Endothelial cell of umbilical vein (primary cell): ENCODE results near the gene RNF145. TPM values are rescaled to one million over a fixed set of nuclear protein-coding genes. Genes with fewer than 3 reads are reported as not detected.

Experiments used
- Bru-seq: library from RNA; stranded (reverse); fragments of 400-500 nt; gene quantifications from one replicate; lab custom pipeline; 2021; lab: Mats Ljungman, UMichigan
- BruChase-seq, 2 experiments: library from RNA; stranded (reverse); fragments of 400-500 nt; gene quantifications; one replicate each; lab custom pipeline; 2021; lab: Mats Ljungman, UMichigan
- BruUV-seq: library from RNA; stranded (reverse); fragments of 400-500 nt; replicated peaks from 2 replicates; lab custom pipeline; 2021; lab: Mats Ljungman, UMichigan
- CTCF ChIA-PET: fragments of 300-600, 350-600 bp; sonication (Branson Sonifier 250); formaldehyde crosslinking; loops from one replicate; lab custom pipeline; 2021; ENCODE audit warnings: antibody characterized with exemption, inconsistent platforms; lab: Charles Lee
- POLR2A ChIA-PET: fragments of 300-600, 350-600 bp; sonication (Branson Sonifier 250); formaldehyde crosslinking; loops from one replicate; lab custom pipeline; 2021; ENCODE audit warnings: antibody characterized with exemption, inconsistent platforms; lab: Charles Lee
- DNase-seq: peaks from one replicate; pipeline ENCODE4 v3.0.0-alpha.2; 2011; ENCODE audit warnings: low read depth, low spot score
- FAIRE-seq: peaks from 2 replicates; lab custom pipeline; 2011; peaks lifted over from hg19 to GRCh38; lab: Jason Lieb, UNC
- H2AFZ ChIP-seq: 2 replicates; pipeline ENCODE4 v1.6.0; 2012; ENCODE audit warnings: low read depth, low read length, control low read depth, inconsistent platforms
- H3K27ac ChIP-seq: 2 replicates; pipeline ENCODE4 v1.5.1; 2011; ENCODE audit warnings: low read depth, mild to moderate bottlenecking, control low read depth, low read length, moderate library complexity; ENCODE audit not compliant: insufficient read depth
- H3K27me3 ChIP-seq, 2 experiments: 2 replicates each; pipeline versions ENCODE4 v1.6.0 to v1.6.1; 2011; ENCODE audit warnings: low read length in 2 of 2, mixed read lengths in 1 of 2; ENCODE audit not compliant: control insufficient read depth in 2 of 2, insufficient read depth in 2 of 2
- H3K36me3 ChIP-seq, 2 experiments: 2 replicates in 1 of 2; 3 replicates in 1 of 2; pipeline ENCODE4 v1.5.1; 2011; ENCODE audit warnings: low read length in 2 of 2, mild to moderate bottlenecking in 1 of 2, moderate library complexity in 1 of 2; ENCODE audit not compliant: control insufficient read depth in 2 of 2, insufficient read depth in 2 of 2; ENCODE audit errors: extremely low read depth in 1 of 2
- H3K4me1 ChIP-seq: 3 replicates; pipeline ENCODE4 v1.5.1; 2011; ENCODE audit warnings: mild to moderate bottlenecking, low read length; ENCODE audit not compliant: control insufficient read depth, insufficient read depth; ENCODE audit errors: extremely low read depth
- H3K4me2 ChIP-seq: 2 replicates; pipeline ENCODE4 v1.6.1; 2011; ENCODE audit warnings: low read length, control low read depth, mixed read lengths; ENCODE audit not compliant: insufficient read depth
- H3K4me3 ChIP-seq, 3 experiments: fragments of 200-600 bp in 1 of 3; sonication (generic), shearing (Covaris generic) in 1 of 3; replicated peaks in 1 of 3; 2 replicates each; pipeline ENCODE4 v1.5.1; 2011 to 2016; ENCODE audit warnings: control low read depth in 3 of 3, low read length in 3 of 3, mild to moderate bottlenecking in 2 of 3, inconsistent platforms in 1 of 3, low read depth in 1 of 3, moderate library complexity in 1 of 3; ENCODE audit not compliant: insufficient read depth in 1 of 3
- H3K79me2 ChIP-seq: 2 replicates; pipeline ENCODE4 v1.6.0; 2012; ENCODE audit warnings: low read length, inconsistent platforms; ENCODE audit not compliant: control insufficient read depth, insufficient read depth
- H3K9ac ChIP-seq: replicated peaks from 2 replicates; pipeline ENCODE3; 2011; ENCODE audit warnings: low read length, control low read depth; ENCODE audit not compliant: insufficient read depth; ENCODE audit errors: extremely low read depth
- H3K9me1 ChIP-seq: replicated peaks from 3 replicates; pipeline ENCODE4 v1.6.0; 2011; ENCODE audit warnings: mild to moderate bottlenecking, low read length; ENCODE audit not compliant: control insufficient read depth, insufficient read depth; ENCODE audit errors: extremely low read depth
- H3K9me3 ChIP-seq: replicated peaks from 2 replicates; pipeline ENCODE4 v1.5.1; 2012; ENCODE audit warnings: low read length, inconsistent platforms; ENCODE audit not compliant: control insufficient read depth, insufficient read depth
- H4K20me1 ChIP-seq: replicated peaks from 2 replicates; pipeline ENCODE3; 2011; ENCODE audit warnings: mild to moderate bottlenecking, low read length; ENCODE audit not compliant: control insufficient read depth, insufficient read depth; ENCODE audit errors: extremely low read depth
- EZH2 ChIP-seq: IDR thresholded peaks from 2 replicates; pipeline ENCODE4 v1.6.1; 2012; ENCODE audit warnings: borderline replicate concordance, low read depth, mild to moderate bottlenecking, moderate library complexity, low read length, inconsistent platforms; ENCODE audit not compliant: severe bottlenecking
- MAX ChIP-seq: IDR thresholded peaks from 2 replicates; pipeline ENCODE4 v1.6.1; 2011; ENCODE audit not compliant: insufficient read depth, insufficient read length
- MYC ChIP-seq: IDR thresholded peaks from one replicate; pipeline ENCODE4 v1.6.1; 2011; ENCODE audit warnings: mild to moderate bottlenecking, low read depth, low read length
- POLR2A ChIP-seq: IDR thresholded peaks from 2 replicates; pipeline ENCODE4 v1.6.1; 2012; ENCODE audit warnings: low read depth, mild to moderate bottlenecking, control low read depth, low read length
- POLR2AphosphoS5 ChIP-seq: IDR thresholded peaks from 2 replicates; pipeline ENCODE4 v1.6.1; 2012; ENCODE audit warnings: low read depth, mild to moderate bottlenecking, control low read depth, low read length, moderate library complexity; ENCODE audit not compliant: insufficient read depth
- dilution Hi-C: fragments of 300-500 bp; cut with MboI; formaldehyde crosslinking; loops from one replicate; pipeline ENCODE4 v1.15.0; 2019; ENCODE audit warnings: low sequenced_read_pairs; ENCODE audit not compliant: extremely low pct_ligation_motif_present
- intact Hi-C: fragments of 100-400 bp; cut with micrococcal nuclease; formaldehyde crosslinking; loops from one replicate; pipeline ENCODE4 v1.10.0; 2022
- long read RNA-seq: library from polyadenylated mRNA; stranded (forward); transcript quantifications from one replicate; pipeline ENCODE4 v2.0.0, GENCODE V29; 2021
- polyA minus RNA-seq, 3 experiments: library from RNA; depleted of rRNA, polyadenylated mRNA; stranded (reverse); fragments of >200 nt; gene quantifications; 1 replicate in 1 of 3; 2 replicates in 2 of 3; pipeline ENCODE4 v1.2.3, GENCODE V29; 2011
- polyA plus RNA-seq, 4 experiments: library from polyadenylated mRNA; depleted of rRNA in 3 of 4; stranded (reverse) in 3 of 4; unstranded in 1 of 4; fragments of >200 nt; gene quantifications; 2 replicates each; pipeline versions ENCODE4 v1.2.1 to v1.2.3, GENCODE V29; 2011 to 2012; ENCODE audit warnings: missing spikeins in 1 of 4
- total RNA-seq: library from RNA; stranded (reverse); gene quantifications from 2 replicates; pipeline ENCODE4 v1.2.3, GENCODE V29; 2021

The RNF145 gene
- total RNA-seq = 59.7 and 62.3 TPM in 2 replicates
- polyA plus RNA-seq = 33.6 and 39.4 TPM in 2 replicates
- 35.0 and 41.6 TPM in 2 replicates for polyA plus RNA-seq (2011; cell fraction: cytosol; rRNA removed)
- polyA plus RNA-seq (2011; cell fraction: nucleus; rRNA removed) = 47.0 and 50.4 TPM in 2 replicates
- 29.8 and 39.8 TPM in 2 replicates for polyA plus RNA-seq (2012)
- polyA minus RNA-seq = 73.4 and 80.2 TPM in 2 replicates
- 20.3 TPM for polyA minus RNA-seq (2011; cell fraction: cytosol; rRNA and poly(A)+ RNA removed)
- polyA minus RNA-seq (2011; cell fraction: nucleus; rRNA and poly(A)+ RNA removed) = 30.4 and 44.2 TPM in 2 replicates
- Bru-seq, nascent RNA = percentile 90 among the genes with signal in this experiment
- BruChase-seq, experiment 1, labeled RNA remaining after a 6-hour chase = percentile 88 among the genes with signal in this experiment
- BruChase-seq, experiment 2, labeled RNA remaining after a 2-hour chase = percentile 87 among the genes with signal in this experiment
- long read RNA-seq, transcript RNF145-202 (11 exons, 3,613 nt) = major isoform, 6 of 141 reads
- long read RNA-seq, partial matches to known transcripts = 19 of 141 reads
- long read RNA-seq, other reads (novel, unspliced or antisense) = 114 of 141 reads

DNA sequence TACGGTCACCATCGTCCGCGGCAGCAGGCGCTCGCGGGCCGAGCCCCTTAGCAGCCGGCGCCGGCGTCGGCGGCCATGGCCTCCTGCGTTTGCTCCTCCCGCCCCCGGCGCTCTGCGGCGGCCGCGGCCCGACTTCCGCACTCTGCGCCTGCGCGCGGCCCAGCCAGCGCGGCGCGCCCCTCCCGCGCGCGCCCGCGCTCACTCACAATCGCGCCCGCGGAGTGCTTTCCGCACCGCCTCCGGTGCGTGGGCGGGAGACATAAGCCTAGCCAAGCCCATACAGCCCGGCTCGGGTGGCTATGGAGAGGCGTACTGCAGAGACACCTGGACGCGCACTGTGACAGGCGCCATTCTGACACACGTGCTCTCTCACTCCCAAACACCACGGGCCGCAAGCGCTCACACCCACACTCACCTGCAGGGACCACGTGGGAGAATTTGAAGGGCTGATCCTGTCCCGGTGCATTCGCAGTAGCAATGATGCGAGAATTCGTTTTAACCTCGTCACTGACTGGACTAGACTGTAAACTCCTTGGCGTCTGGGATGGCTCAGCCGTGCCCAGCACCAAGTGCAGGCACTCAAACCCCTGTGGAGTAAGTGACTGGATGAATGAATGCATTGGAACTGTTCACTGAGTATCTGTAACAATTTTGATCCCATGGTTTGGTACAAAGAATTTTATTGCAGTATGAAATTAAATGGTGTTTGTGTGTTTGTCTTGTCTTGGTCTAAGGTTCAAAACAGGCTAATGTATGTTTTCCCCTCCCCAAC, at the start of gene RNF145:
Gene RNF145 (minus strand): TSS at position 116 of the 772 bp plus-strand sequence. CDS start 5,936 bp downstream, outside the sequence.
- peak within 1 kb of the TSS; percentile 73 for H3K27ac ChIP-seq
- ChIA-PET CTCF (interaction anchor here (1.9 to 5.0 kb wide), 2 partner anchors 46 to 53 kb away, joined by 5 to 47 read pairs; no protein-coding TSS in a partner anchor), POLR2A (no interaction called here)
- TF ChIP-seq EZH2 = no peak
- TF ChIP-seq MAX = peak; percentile 84
- peak; percentile 14 for TF ChIP-seq MYC
- peak; percentile 71 for TF ChIP-seq POLR2A
- peak; percentile 72 for TF ChIP-seq POLR2AphosphoS5
- H3K9me3 ChIP-seq = no peaks in the 10 kb centered on the region
- intact Hi-C loops = loop anchor here (10.0 kb wide), 1 partner anchor 1185 kb away; no protein-coding TSS in a partner anchor
- dilution Hi-C loops = no loop called here
- no peaks in the 10 kb centered on the region for H3K27me3 ChIP-seq
- no TSS peak for BruUV-seq
- peak within 1 kb of the TSS; percentile 88 to 97 (median 95) for H3K4me3 ChIP-seq
- H3K9me1 ChIP-seq = no peaks in the 10 kb centered on the region
- H3K4me1 ChIP-seq = peaks cover 26% of the 10 kb centered on the region
- H3K9ac ChIP-seq = peak within 1 kb of the TSS; percentile 90
- peak within 1 kb of the TSS; percentile 81 for H3K4me2 ChIP-seq
- H2AFZ ChIP-seq = peak within 1 kb of the TSS; percentile 87
- peak; percentile 62 for FAIRE-seq
- H3K36me3 ChIP-seq = no peaks in the 10 kb centered on the region
- DNase-seq = peak; percentile 80
- peaks cover 3% of the 10 kb centered on the region for H4K20me1 ChIP-seq
- H3K79me2 ChIP-seq = peaks cover 43% of the 10 kb centered on the region
